Measurements from ENCODE around the gene CFAP97.

DNA sequence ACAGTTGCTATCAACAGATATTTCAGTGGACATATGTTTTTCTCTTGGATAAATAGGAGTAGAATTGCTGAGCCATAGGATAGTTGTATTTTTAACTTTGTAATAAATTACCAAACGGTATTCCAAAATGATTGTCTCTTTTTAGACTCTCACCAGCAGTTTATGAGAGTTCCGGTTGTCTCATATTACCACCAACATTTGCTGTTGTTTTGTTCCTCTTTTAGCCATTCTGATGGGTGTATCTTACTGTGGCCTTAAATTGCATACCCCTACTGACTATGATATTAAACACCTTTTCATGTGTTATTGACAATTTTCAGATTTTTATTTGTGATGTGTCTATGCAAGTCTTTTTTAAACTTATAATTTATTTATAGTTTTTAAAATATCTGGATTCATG, 45.3 kb upstream of the CFAP97 start:
- no peak for TF ChIP-seq EZH2phosphoT487 (IDR thresholded peaks at IDR 0.05; ENCODE audit: borderline replicate concordance, low read length)
- TF ChIP-seq, protein P1, sequence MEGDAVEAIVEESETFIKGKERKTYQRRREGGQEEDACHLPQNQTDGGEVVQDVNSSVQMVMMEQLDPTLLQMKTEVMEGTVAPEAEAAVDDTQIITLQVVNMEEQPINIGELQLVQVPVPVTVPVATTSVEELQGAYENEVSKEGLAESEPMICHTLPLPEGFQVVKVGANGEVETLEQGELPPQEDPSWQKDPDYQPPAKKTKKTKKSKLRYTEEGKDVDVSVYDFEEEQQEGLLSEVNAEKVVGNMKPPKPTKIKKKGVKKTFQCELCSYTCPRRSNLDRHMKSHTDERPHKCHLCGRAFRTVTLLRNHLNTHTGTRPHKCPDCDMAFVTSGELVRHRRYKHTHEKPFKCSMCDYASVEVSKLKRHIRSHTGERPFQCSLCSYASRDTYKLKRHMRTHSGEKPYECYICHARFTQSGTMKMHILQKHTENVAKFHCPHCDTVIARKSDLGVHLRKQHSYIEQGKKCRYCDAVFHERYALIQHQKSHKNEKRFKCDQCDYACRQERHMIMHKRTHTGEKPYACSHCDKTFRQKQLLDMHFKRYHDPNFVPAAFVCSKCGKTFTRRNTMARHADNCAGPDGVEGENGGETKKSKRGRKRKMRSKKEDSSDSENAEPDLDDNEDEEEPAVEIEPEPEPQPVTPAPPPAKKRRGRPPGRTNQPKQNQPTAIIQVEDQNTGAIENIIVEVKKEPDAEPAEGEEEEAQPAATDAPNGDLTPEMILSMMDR (conservative IDR thresholded peaks at IDR 0.05; ENCODE audit: low read depth, low read length) = no peak
- TF ChIP-seq EZH2 (IDR thresholded peaks at IDR 0.05; ENCODE audit: low read length, unreplicated experiment) = no peak

All from PC-3 (cell line).